ENCODE measurements around the gene HERC4.
A peak's percentile ranks its signal among the peaks of the same experiment; 100 is the strongest.

The HERC4 gene, protein sequence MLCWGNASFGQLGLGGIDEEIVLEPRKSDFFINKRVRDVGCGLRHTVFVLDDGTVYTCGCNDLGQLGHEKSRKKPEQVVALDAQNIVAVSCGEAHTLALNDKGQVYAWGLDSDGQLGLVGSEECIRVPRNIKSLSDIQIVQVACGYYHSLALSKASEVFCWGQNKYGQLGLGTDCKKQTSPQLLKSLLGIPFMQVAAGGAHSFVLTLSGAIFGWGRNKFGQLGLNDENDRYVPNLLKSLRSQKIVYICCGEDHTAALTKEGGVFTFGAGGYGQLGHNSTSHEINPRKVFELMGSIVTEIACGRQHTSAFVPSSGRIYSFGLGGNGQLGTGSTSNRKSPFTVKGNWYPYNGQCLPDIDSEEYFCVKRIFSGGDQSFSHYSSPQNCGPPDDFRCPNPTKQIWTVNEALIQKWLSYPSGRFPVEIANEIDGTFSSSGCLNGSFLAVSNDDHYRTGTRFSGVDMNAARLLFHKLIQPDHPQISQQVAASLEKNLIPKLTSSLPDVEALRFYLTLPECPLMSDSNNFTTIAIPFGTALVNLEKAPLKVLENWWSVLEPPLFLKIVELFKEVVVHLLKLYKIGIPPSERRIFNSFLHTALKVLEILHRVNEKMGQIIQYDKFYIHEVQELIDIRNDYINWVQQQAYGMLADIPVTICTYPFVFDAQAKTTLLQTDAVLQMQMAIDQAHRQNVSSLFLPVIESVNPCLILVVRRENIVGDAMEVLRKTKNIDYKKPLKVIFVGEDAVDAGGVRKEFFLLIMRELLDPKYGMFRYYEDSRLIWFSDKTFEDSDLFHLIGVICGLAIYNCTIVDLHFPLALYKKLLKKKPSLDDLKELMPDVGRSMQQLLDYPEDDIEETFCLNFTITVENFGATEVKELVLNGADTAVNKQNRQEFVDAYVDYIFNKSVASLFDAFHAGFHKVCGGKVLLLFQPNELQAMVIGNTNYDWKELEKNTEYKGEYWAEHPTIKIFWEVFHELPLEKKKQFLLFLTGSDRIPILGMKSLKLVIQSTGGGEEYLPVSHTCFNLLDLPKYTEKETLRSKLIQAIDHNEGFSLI
- 70.7 to 145 (median 111) reads per million in 4 experiments for total RNA-seq

DNA sequence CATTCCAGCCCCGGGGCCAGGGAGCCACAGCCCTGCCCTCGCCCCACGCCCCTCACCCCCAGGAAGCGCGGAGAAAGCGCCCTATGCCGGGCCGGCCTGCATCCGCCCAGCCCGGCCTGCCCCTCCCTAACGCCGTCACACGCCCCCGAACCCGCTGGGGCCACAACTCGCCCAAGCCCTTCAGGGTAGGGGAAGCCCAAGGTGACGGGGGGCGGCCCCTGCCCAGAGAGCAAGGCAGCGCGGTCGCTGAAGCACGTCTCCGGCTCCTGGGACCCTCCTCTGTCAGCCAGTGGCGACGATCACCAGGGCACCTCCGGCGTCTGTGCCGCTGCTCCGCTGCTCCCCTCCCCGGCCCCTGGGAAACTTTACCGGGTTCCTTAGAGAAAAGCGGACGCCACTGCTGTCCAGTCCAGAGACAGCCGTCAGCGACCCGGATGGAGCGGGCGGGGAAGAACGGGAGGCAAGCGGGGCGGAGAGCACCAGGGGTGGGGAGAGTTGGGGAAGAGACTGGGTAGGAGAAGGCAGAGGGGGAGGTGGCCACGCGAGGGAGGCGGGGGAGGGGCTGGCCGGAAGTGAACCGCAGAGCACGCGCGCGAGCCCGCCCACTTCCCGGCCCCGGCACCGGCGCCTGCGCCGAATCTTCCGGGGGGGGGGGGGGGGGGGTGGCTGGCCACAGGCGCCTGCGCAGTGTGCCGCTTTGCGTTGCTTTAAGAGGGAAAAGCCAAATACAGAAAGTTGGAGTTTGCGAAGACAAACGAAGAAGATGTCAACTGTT lies at the start of gene HERC4:
TSS of gene HERC4 (minus strand) at position 509 of the 775 bp plus-strand sequence. CDS start 2,175 bp downstream, outside the sequence.
- peak; percentile 85 for DNase-seq

DNA sequence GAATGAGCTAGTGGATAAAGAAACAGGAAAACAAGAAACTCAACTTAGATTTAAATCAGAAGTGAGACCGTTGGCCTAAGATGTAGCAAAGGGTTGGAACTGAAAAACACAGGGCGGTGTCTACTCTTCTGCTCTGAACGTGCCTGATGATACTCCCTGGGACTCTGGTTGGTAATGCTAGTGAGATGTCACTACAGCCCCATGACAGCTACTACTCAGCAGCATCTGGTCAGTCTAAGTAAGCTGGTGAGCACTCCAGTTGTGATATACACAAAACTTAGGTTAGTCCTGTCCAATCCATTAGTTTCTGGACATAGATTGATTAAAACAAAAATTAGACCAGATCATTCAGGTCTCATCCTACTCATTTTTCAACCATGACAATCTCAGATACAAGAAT lies 49.6 kb upstream of the HERC4 start:
- DNase-seq: no peak

DNA sequence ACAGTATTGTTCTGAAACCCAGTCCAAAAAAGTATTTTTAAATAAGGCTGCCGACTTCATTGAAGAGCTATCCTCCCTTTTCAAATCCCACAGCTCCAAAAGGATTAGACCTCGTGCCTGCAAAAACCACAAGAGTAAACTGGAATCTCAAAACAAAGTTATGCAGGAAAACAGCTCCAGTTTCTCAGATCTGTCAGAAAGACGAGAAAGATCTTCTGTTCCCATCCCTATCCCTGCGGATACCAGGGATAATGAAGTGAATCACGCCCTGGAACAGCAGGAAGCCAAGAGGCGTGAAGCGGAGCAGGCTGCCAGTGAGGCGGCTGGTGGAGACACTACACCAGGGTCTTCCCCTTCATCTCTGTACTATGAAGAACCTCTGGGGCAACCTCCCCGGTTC lies 46.8 kb upstream of the HERC4 start:
- DNase-seq: no peak

DNA sequence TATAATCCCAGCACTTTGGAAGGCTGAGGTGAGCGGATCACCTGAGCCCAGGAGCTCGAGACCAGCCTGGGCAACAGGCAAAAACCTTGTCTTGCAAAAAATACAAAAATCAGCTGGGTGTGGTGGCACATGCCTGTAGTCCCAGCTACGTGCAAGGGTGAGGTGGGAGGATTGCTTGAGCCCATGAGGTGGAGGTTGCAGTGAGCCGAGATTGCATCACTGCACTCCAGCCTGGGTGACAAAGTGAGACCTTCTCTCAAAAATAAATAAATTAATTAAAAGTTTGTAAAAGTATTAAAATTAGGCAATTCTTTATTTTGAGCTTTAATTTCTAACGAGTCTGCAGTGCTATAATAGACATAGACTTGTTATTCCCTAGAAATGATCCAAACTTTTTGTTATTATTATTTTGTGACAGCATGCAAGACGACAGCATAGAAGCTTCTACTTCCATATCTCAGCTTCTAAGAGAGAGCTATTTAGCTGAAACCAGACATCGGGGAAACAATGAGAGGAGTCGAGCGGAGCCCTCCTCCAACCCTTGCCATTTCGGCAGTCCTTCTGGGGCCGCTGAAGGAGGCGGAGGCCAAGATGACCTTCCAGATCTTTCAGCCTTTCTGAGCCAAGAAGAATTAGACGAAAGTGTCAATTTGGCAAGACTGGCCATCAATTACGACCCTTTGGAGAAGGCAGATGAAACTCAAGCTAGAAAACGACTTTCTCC lies 46.1 kb upstream of the HERC4 start:
- no peak for DNase-seq

DNA sequence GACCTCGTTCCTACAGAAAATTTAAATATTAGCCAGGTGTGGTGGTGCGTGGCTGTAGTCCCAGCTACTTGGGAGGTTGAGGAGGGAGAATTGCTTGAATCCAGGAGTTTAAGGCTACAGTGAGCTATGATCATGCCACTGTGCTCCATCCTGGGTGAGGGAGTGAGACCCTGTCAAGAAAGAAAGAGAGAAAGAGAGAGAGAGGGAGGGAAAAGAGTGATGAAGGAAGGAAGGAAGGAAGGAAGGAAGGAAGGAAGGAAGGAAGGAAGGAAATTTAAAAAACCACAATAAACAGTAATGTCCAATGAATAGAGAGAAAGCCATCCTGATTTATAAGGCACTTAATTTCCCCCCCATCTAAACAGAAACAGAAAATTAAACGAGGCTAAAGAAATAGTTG lies 43.6 kb upstream of the HERC4 start:
- no peak for DNase-seq

DNA sequence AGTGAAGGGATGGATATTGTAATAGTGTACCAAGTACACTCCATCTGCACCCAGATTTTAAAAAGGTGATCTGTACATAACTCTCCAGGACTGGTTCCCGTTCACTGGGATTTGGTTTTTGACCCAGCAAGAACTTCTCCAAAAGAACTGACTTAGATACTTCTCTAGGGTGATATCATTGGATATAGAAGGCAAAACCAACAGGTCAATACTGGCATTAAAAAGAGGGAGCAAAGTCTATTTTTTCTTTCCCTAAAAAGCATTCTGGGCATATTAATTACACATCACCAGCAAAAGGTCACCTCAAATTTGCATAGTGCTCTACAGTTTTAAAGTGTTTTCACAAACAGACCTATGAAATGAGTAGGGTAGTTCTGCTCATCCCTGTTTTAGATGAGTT lies 37.8 kb upstream of the HERC4 start:
- DNase-seq: no peak

DNA sequence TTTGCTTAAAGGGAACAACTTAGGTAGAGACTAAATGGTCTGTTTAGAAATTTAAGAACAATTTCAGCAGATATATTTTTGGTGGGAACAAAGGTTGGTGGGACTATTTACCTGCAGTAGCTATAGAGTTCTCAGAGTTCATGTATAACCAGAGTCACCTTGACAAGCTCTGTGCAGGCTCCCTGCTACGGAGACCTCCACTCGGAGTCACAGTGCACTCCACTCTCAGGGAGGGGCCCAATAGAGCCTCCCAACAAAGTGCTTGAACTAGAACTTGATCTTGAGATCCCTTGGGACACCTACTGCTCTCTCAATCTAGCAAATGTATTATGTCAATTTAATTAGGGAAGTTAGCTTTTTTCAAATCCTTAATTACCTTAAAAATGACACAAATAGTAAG lies 36.5 kb upstream of the HERC4 start:
- DNase-seq: no peak

DNA sequence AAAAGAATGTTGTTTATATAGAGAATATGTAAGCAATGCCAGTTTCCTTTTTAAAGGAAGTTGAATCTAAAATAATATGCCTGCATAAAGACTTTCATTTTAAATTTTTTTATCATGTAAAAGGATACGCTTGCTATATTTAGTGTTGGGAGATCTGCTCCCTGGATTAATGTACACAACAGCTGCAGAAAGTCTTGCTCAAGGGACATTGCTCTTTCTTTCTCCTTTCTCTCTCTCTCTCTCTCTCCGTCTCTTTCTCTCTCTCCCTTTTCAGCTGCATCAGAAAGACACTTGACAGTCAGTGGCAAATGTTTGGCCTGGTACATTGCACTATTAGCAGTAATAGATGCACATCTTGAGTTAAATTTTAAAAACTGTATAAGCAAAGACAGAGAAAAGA lies 34.9 kb upstream of the HERC4 start:
- DNase-seq: no peak

DNA sequence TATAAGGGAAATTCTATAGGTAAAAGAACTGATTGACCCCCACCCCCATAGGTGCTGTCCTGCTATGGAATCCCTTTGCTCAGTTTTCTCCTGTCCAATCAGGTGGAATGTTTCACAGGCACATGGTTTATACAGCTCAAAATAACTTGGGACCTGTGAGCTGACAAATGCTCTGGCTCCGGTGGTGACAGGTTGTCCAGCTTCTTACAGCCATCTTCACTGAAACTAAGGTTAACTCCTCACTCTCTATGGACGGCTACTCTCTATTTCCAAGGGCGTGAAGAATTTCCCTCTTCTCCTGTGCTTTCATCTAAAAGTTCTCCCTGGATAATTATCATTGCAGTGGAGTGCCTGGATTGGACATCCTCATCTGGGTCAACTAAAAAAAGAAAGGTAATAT lies 34.2 kb upstream of the HERC4 start, which contains the start of gene MYPN:
TSS of gene MYPN (plus strand) at position 158 of the 400 bp plus-strand sequence. CDS start 11,951 bp downstream, outside the sequence.
- DNase-seq: no peak

DNA sequence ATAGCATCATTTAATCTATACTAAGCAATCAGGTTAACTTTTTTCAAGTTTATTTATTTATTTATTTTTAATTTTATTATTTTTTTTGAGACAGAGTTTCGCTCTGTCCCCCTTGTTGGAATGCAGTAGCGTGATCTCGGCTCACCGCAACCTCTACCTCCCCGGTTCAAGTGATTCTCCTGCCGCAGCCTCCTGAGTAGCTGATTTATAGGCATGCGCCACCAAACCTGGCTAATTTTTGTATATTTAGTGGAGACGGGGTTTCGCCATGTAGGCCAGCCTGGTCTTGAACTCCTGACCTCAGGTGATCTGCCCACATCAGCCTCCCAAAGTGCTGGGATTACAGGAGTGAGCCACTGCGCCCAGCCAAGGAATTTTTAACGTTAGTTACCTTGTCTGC lies 33.6 kb upstream of the HERC4 start:
- DNase-seq: no peak

DNA sequence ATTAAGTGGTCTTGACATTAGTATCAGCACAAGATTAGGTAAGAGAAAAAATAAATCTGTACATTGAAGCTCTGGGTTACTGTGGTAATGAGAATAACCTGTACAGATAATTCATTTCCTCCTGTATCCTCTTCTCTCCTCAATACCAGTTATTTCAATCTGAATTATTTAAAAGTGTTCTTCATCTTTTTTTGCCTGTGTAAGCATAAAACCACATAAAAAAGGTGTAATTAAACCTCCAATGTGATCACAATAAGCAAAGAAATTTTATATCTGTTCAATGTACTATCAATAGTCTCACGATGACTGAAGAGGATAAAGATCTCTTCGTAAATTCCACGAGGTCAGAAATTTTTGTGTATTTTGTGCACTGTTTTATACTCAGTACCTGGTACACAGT lies 33.0 kb upstream of the HERC4 start:
- no peak for DNase-seq

DNA sequence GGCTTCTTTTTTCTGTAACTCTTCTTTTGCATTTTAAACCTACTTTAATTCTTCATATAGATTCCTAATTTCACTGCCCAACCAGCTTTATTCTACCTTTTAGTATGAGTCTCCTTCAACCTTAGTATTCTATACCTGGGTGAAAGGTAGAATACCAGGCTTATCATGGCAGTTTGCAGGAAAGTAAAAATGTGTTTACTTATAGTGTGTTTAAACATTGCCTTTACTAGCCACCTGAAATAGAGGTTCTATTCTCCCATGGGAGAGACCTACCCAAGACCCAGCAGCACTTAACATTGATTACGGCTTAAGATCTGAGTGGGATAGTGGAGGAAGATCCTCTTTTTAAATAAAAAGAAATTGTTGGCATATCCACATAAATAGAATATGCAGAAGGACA lies 32.6 kb upstream of the HERC4 start:
- DNase-seq: no peak

DNA sequence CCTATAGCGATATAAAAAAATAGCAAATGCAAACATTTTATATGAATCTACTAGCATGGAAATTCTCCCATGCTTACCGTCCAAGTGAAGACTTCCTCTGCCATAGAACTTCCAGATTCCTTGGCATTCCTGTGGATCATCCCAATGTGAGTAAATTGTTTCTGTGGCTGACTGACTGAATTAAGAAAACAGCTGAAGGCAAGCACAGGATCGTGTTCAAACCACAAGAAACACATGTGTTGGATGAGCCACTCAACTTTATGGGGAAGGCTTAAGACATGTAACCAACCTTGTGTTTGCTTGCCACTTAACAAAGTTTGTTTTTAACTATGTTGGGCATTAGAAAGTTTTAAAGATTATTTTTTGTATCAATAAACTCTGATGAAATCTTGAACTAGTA lies 31.6 kb upstream of the HERC4 start:
- no peak for DNase-seq

DNA sequence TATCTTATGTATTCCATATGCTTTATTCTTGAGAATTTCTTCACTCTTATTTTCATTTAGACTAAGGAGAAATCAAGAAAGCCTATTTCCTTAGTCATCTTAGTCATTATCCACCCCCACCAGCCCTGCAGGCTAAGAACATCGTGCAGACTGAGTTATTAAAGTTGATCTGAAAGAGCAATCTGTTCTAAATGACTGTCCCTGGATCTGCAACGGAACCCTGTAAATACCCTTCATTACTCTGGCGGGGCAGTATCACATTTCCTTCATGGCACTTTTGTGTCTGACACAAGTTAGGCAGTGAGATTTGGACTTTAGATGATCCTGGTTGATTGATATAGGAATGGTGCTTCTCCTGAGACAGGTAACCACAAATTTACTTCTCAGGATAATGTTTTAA lies 30.7 kb upstream of the HERC4 start:
- DNase-seq: no peak

DNA sequence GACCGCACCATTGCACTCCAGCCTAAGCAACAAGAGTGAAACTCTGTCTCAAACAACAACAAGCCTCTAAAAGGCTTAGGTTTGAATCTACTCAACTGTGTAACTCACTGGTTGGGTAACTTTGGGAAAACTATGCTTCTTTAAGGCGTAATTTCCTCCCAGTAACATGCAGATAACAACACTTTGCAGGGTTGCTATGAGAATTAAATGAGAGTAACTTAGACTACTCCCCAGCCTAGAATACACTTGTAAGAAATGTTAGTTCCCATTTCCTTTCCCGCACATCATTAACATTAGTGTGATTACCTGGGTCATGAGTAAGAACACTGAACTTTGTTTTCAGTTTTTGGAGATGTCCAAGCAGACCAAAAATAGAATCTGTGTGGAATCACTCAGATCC lies 28.8 kb upstream of the HERC4 start:
- DNase-seq: no peak

DNA sequence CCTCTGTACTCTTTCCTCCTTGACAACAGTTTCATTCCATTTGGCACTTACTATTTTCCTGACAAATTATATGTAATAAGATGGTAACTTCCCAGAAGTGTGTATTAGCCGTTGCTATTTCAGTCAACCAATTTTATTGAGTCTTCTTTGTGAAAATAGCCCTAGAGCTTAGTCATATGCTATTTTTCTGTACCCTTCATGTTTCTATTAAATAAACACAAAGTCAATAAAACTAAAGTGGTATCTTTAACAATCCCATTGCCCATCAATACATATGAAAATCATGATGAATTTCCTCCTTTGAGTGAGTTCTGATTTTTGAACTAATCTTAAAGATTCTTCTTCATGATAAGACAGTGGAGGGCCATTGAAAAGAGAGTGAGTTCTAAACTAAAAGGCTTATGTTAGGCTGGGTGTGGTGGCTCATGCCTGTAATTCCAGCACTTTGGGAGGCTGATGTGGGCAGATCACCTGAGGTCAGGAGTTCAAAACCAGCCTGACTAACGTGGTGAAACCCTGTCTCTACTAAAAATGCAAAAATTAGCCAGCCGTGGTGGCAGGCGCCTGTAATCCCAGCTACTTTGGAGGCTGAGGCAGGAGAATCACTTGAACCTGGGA lies 28.3 kb upstream of the HERC4 start:
- DNase-seq: no peak

DNA sequence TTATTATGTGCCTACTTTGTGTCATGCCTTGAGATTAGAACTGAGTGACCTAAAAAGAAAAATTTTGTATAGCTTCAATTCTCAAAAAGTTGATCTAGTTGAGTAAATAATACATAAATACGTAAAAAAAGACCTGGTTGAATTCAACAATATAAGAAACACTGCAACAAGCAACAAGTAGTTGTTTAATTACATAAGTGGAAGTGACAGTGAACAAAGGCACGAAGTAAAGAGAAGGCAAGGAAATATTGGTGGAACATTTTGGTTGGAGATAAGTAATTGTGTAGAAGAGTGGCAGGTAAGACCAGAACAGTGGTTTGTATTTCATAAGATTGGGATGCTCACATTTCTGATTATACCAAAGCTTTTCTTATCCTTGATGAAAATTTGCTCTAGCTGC lies 26.0 kb upstream of the HERC4 start:
- DNase-seq: no peak

DNA sequence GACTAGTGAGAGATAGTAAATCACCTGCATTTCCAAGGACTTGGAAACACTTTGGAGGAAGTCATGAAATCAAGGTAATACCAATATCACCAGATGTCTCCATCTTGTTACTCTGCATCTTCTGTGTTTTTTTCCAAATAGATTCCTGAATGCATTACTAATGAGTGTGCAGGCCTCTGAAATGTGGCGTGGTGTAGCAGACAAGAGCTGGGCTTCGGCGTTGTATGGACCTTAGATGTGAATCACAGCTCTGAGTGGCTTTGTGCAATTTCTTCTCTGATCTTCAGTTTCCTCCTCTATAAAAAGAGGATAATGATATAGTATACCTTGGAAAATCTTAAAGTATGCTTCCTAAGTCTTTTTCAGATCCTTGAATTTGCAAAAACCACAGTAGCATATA lies 24.7 kb upstream of the HERC4 start:
- no peak for DNase-seq

DNA sequence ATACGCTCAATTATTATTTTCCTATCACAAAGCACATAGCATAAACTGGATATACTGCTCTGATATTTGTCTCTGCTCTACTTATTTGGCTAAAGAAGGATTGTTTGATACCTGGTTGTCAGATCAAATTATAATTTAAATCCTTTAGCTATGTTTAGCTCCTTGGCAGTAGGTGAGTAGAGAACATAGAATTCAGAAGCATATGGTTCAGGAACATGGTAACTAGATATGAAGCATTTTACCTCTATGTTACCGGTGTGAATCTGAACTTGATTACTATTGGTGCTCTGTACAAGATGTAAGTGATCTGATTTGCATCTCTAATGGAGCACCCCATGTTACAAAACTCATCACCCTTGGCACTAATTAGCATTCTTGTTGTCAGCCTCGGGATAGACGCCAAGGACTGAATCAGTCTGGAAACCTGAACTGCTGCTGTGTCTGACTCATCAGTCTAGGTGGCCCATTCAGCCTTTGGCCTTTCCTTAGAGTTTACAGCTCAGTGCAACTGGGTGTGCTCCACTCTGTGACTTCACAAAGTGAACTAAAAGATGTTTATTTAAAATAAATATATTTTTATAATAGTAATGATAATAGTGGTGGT lies 21.9 kb upstream of the HERC4 start:
- DNase-seq: no peak

DNA sequence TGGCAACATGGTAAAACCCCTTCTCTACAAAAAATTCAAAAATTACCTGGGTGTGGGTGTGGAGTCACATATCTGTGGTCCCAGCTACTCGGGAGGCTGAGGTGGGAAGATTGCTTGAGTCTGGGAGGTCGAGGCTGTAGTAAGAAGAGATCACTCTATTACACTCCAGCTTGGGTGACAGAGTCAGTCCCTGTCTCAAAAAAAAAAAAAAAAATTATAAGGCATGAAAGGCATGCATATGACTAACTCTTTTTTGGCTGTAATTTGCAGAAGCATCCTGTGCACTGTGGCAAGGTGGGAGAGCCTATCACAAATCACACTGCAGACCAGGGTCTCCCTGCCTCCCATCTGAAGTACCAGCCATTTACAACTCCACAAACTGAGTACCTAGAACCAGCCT lies 20.1 kb upstream of the HERC4 start:
- no peak for DNase-seq

DNA sequence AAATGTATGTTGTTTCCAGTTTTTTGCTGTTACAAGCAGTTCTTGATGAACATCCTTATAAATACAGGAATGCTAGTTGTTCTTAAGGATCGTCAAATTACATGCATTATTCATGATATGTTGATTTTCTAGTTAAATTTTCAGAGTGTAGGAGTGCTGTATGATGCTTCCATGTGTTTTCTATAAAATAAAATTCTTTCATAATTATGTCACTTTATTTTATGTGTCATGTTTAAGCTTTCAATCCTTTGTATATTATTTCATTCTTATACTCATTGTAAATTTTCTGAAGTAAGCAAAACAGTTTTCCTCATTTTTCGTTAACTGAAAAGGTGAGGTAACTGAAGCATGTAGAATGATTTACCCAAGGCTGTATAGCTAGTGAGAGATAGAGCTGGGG lies 17.4 kb upstream of the HERC4 start:
- no peak for DNase-seq
